CD4-positive, CD25-positive, alpha-beta regulatory T cell (primary cell): ENCODE results near the gene SRPK2. TPM values are rescaled to one million over a fixed set of nuclear protein-coding genes. Genes with fewer than 3 reads are reported as not detected.
A peak's percentile ranks its signal among the peaks of the same experiment; 100 is the strongest.

Source experiments
- ATAC-seq, 2 donors: fragments of 150-1000 bp; cut with Tn5 transposase; one replicate each; pipeline ENCODE4 v1.10.0; 2021; ENCODE audit warnings: low read depth in 2 of 2, moderate number of reproducible peaks in 2 of 2, moderate library complexity in 1 of 2
- DNase-seq, 3 donors: peaks; one replicate each; pipeline versions ENCODE4 v3.0.0 to v3.0.0-alpha.2; 2012 to 2022; ENCODE audit warnings: mixed read lengths in 1 of 3
- H3K27ac ChIP-seq: one replicate; pipeline ENCODE4 v1.7.0; 2013; ENCODE audit warnings: mild to moderate bottlenecking, low read length; ENCODE audit not compliant: insufficient read depth, poor library complexity, severe bottlenecking
- H3K27me3 ChIP-seq: one replicate; pipeline ENCODE4 v1.7.0; 2013; ENCODE audit warnings: low read length; ENCODE audit not compliant: control insufficient read depth, insufficient read depth
- H3K36me3 ChIP-seq: one replicate; pipeline ENCODE4 v1.7.0; 2013; ENCODE audit warnings: mild to moderate bottlenecking, low read length, moderate library complexity; ENCODE audit not compliant: control insufficient read depth, insufficient read depth
- H3K4me1 ChIP-seq: 2 replicates; pipeline ENCODE4 v1.7.0; 2013; ENCODE audit warnings: mild to moderate bottlenecking, low read length; ENCODE audit not compliant: insufficient read depth, control insufficient read depth, poor library complexity, severe bottlenecking
- H3K4me3 ChIP-seq: one replicate; pipeline ENCODE4 v1.7.0; 2013; ENCODE audit warnings: low read depth, mild to moderate bottlenecking, low read length, moderate library complexity
- H3K9me3 ChIP-seq, 2 experiments: 1 replicate in 1 of 2; 2 replicates in 1 of 2; pipeline ENCODE4 v1.7.0; 2013; ENCODE audit warnings: low read length in 2 of 2, mild to moderate bottlenecking in 1 of 2, moderate library complexity in 1 of 2; ENCODE audit not compliant: control insufficient read depth in 2 of 2
- H3K27ac Mint-ChIP-seq, 3 donors: one replicate each; pipeline ENCODE4 v1.8.0; 2020 to 2022; ENCODE audit warnings: mild to moderate bottlenecking in 3 of 3, mixed read lengths in 3 of 3, moderate library complexity in 2 of 3
- H3K27me3 Mint-ChIP-seq: one replicate; pipeline ENCODE4 v1.8.0; 2022; ENCODE audit warnings: mild to moderate bottlenecking, mixed read lengths
- H3K36me3 Mint-ChIP-seq: one replicate; pipeline ENCODE4 v1.8.0; 2020; ENCODE audit warnings: mixed read lengths
- H3K4me1 Mint-ChIP-seq, 4 donors: one replicate each; pipeline ENCODE4 v1.8.0; 2020 to 2022; ENCODE audit warnings: mixed read lengths in 4 of 4, mild to moderate bottlenecking in 1 of 4
- H3K4me3 Mint-ChIP-seq, 4 donors: one replicate each; pipeline ENCODE4 v1.8.0; 2020 to 2022; ENCODE audit warnings: mild to moderate bottlenecking in 4 of 4, mixed read lengths in 4 of 4, moderate library complexity in 3 of 4
- H3K9me3 Mint-ChIP-seq, 7 donors: one replicate each; pipeline ENCODE4 v1.8.0; 2020 to 2022; ENCODE audit warnings: mixed read lengths in 7 of 7, mild to moderate bottlenecking in 3 of 7, moderate library complexity in 2 of 7
- polyA plus RNA-seq, 4 donors: library from polyadenylated mRNA; unstranded; fragments of 300-500 nt; fragmentation: Illumina TruSeq; gene quantifications; one replicate each; pipeline ENCODE4 v1.2.3, GENCODE V29; 2021
- total RNA-seq: library from RNA; stranded (reverse); gene quantifications from one replicate; pipeline ENCODE4 v1.2.3, GENCODE V29; 2022

The SRPK2 gene
- total and polyA plus RNA-seq, 5 donors from 2014 or later: 50.3 to 77.2 (median 62.6) TPM

GRCh38 chr7:105156731-105157130, 232.0 kb downstream of the SRPK2 start:
- no peaks in the 10 kb centered on the region for H3K9me3 Mint-ChIP-seq
- no peak overlapping the region for H3K27ac ChIP-seq
- no peaks in the 10 kb centered on the region for H3K4me1 ChIP-seq
- H3K4me3 Mint-ChIP-seq: no peak overlapping the region
- H3K36me3 Mint-ChIP-seq: peaks cover 28% of the 10 kb centered on the region
- no peak overlapping the region for H3K4me3 ChIP-seq
- DNase-seq (no peak), ATAC-seq (no peak)
- H3K9me3 ChIP-seq: no peaks in the 10 kb centered on the region
- H3K27me3 Mint-ChIP-seq: no peaks in the 10 kb centered on the region
- H3K36me3 ChIP-seq: peaks cover 21% of the 10 kb centered on the region
- H3K27me3 ChIP-seq: no peaks in the 10 kb centered on the region
- peak overlapping the region in 2 of 3 donors; percentile 36 to 66 for H3K27ac Mint-ChIP-seq
- peaks cover 8 to 22% (median 18%) of the 10 kb centered on the region in 4 donors for H3K4me1 Mint-ChIP-seq

GRCh38 chr7:105154084-105154483, 234.6 kb downstream of the SRPK2 start:
- no peaks in the 10 kb centered on the region for H3K27me3 ChIP-seq
- ATAC-seq (no peak), DNase-seq (no peak)
- H3K27me3 Mint-ChIP-seq: no peaks in the 10 kb centered on the region
- H3K4me3 ChIP-seq: no peak overlapping the region
- H3K27ac Mint-ChIP-seq: no peak overlapping the region
- H3K9me3 ChIP-seq: no peaks in the 10 kb centered on the region
- H3K27ac ChIP-seq: no peak overlapping the region
- H3K4me1 ChIP-seq: no peaks in the 10 kb centered on the region
- H3K4me1 Mint-ChIP-seq: peaks cover 12 to 39% (median 22%) of the 10 kb centered on the region in 4 donors
- H3K4me3 Mint-ChIP-seq: no peak overlapping the region
- peaks cover 20% of the 10 kb centered on the region for H3K36me3 ChIP-seq
- peaks cover 33% of the 10 kb centered on the region for H3K36me3 Mint-ChIP-seq
- no peaks in the 10 kb centered on the region for H3K9me3 Mint-ChIP-seq

GRCh38 chr7:105153531-105153930, 235.2 kb downstream of the SRPK2 start:
- Mint-ChIP-seq H3K27ac (peak overlapping the region in 2 of 3 donors; percentile 66 to 67), H3K4me1 (peaks cover 12 to 34% (median 23%) of the 10 kb centered on the region in 4 donors), H3K4me3 (peak overlapping the region in 1 of 4 donors; percentile 32), H3K36me3 (peaks cover 30% of the 10 kb centered on the region), H3K27me3 (no peaks in the 10 kb centered on the region), H3K9me3 (no peaks in the 10 kb centered on the region)
- ATAC-seq: no peak
- no peak for DNase-seq
- Histone ChIP-seq H3K27me3 (no peaks in the 10 kb centered on the region), H3K36me3 (peaks cover 20% of the 10 kb centered on the region), H3K9me3 (no peaks in the 10 kb centered on the region), H3K4me1 (no peaks in the 10 kb centered on the region), H3K4me3 (no peak overlapping the region), H3K27ac (no peak overlapping the region)

GRCh38 chr7:105151152-105151551, 237.6 kb downstream of the SRPK2 start:
- no peak for ATAC-seq
- Histone ChIP-seq H3K4me3 (no peak overlapping the region), H3K4me1 (no peaks in the 10 kb centered on the region), H3K36me3 (peaks cover 15% of the 10 kb centered on the region), H3K27me3 (no peaks in the 10 kb centered on the region), H3K27ac (no peak overlapping the region), H3K9me3 (no peaks in the 10 kb centered on the region)
- H3K27ac Mint-ChIP-seq: no peak overlapping the region
- H3K4me1 Mint-ChIP-seq: peaks cover 10 to 28% (median 21%) of the 10 kb centered on the region in 4 donors
- peaks cover 24% of the 10 kb centered on the region for H3K36me3 Mint-ChIP-seq
- no peaks in the 10 kb centered on the region for H3K9me3 Mint-ChIP-seq
- H3K27me3 Mint-ChIP-seq: no peaks in the 10 kb centered on the region
- no peak for DNase-seq
- H3K4me3 Mint-ChIP-seq: no peak overlapping the region

GRCh38 chr7:105149827-105150226, 238.9 kb downstream of the SRPK2 start:
- Mint-ChIP-seq H3K9me3 (no peaks in the 10 kb centered on the region), H3K36me3 (peaks cover 24% of the 10 kb centered on the region), H3K4me3 (no peak overlapping the region), H3K27me3 (no peaks in the 10 kb centered on the region), H3K27ac (peak overlapping the region in 2 of 3 donors; percentile 4 to 17), H3K4me1 (peaks cover 10 to 27% (median 21%) of the 10 kb centered on the region in 4 donors)
- H3K4me3 ChIP-seq: no peak overlapping the region
- ATAC-seq (no peak), DNase-seq (no peak)
- no peaks in the 10 kb centered on the region for H3K4me1 ChIP-seq
- H3K9me3 ChIP-seq: no peaks in the 10 kb centered on the region
- H3K27me3 ChIP-seq: no peaks in the 10 kb centered on the region
- no peak overlapping the region for H3K27ac ChIP-seq
- H3K36me3 ChIP-seq: peaks cover 18% of the 10 kb centered on the region

DNA sequence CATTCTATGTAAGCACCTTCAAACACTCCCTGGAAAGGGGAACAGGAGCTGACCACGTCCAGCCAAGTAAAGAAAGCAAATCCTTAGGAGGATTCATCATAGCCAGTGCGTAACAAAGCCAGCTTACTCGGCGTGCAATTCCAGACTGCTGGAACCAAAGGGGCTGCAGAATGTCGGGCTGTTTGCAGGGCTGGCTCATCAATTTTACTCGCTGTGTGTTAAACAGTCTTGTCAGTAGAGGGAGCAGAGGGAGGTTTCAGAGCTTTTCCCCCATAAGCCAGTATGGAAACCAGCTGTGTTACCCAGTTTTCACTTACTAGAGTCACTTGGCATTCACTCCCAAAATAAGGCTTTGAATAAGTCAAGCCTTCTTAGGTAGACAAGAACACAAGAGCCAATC, 247.7 kb downstream of the SRPK2 start:
- H3K27me3 Mint-ChIP-seq: no peaks in the 10 kb centered on the region
- H3K27ac Mint-ChIP-seq: peak overlapping the region in 1 of 3 donors; percentile 11
- no peaks in the 10 kb centered on the region for H3K9me3 Mint-ChIP-seq
- H3K4me1 Mint-ChIP-seq: peaks cover 7 to 30% (median 21%) of the 10 kb centered on the region in 4 donors
- Histone ChIP-seq H3K27me3 (no peaks in the 10 kb centered on the region), H3K4me1 (no peaks in the 10 kb centered on the region), H3K4me3 (no peak overlapping the region), H3K27ac (no peak overlapping the region), H3K9me3 (no peaks in the 10 kb centered on the region), H3K36me3 (peaks cover 84% of the 10 kb centered on the region)
- ATAC-seq: no peak
- no peak overlapping the region for H3K4me3 Mint-ChIP-seq
- H3K36me3 Mint-ChIP-seq: peaks cover 54% of the 10 kb centered on the region
- DNase-seq: peak in 1 of 3 donors; percentile 34

DNA sequence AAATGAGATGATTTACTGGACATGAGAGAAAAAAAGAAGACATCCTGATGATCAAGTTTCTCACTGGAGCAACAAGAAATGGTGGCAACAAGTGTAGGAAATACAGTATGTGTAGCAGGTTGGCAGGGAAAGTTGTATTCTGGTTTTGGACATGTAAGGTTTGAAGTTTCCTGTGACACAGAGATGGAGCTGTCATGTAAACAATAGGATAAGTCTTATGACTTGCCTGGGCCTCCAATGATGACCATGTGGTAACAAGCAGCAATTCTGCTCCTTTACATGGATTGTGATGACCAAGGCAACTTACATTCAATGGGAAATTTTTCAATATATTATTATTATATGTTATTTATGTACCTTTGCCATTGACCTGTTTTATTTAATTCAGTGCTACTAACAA, 249.3 kb downstream of the SRPK2 start:
- H3K4me3 ChIP-seq: no peak overlapping the region
- H3K27ac ChIP-seq: no peak overlapping the region
- H3K9me3 Mint-ChIP-seq: no peaks in the 10 kb centered on the region
- peaks cover 7 to 33% (median 24%) of the 10 kb centered on the region in 4 donors for H3K4me1 Mint-ChIP-seq
- H3K27me3 Mint-ChIP-seq: no peaks in the 10 kb centered on the region
- ATAC-seq: no peak
- H3K9me3 ChIP-seq: no peaks in the 10 kb centered on the region
- H3K27ac Mint-ChIP-seq: peak overlapping the region in 2 of 3 donors; percentile 23 to 52
- no peaks in the 10 kb centered on the region for H3K27me3 ChIP-seq
- peaks cover 51% of the 10 kb centered on the region for H3K36me3 Mint-ChIP-seq
- no peak for DNase-seq
- no peaks in the 10 kb centered on the region for H3K4me1 ChIP-seq
- H3K4me3 Mint-ChIP-seq: no peak overlapping the region
- peaks cover 78% of the 10 kb centered on the region for H3K36me3 ChIP-seq

GRCh38 chr7:105137898-105138297, 250.8 kb downstream of the SRPK2 start:
- Histone ChIP-seq H3K9me3 (no peaks in the 10 kb centered on the region), H3K27ac (no peak overlapping the region), H3K36me3 (peaks cover 74% of the 10 kb centered on the region), H3K27me3 (no peaks in the 10 kb centered on the region), H3K4me1 (no peaks in the 10 kb centered on the region), H3K4me3 (no peak overlapping the region)
- Mint-ChIP-seq H3K4me1 (peaks cover 11 to 36% (median 27%) of the 10 kb centered on the region in 4 donors), H3K27ac (peak overlapping the region; percentile 0 to 53 (median 27)), H3K9me3 (no peaks in the 10 kb centered on the region), H3K27me3 (no peaks in the 10 kb centered on the region), H3K4me3 (no peak overlapping the region), H3K36me3 (peaks cover 54% of the 10 kb centered on the region)
- DNase-seq: no peak
- ATAC-seq: no peak
